HUES64 (cell line): ENCODE results near the gene TAS2R4. TPM values are rescaled to one million over a fixed set of nuclear protein-coding genes. Genes with fewer than 3 reads are reported as not detected.

ENCODE experiments used
- H3K27ac ChIP-seq: 2 replicates; pipeline ENCODE4 v1.7.0; 2013; ENCODE audit warnings: low read depth, low read length, inconsistent platforms
- H3K27me3 ChIP-seq: 2 replicates; pipeline ENCODE4 v1.6.1; 2013; ENCODE audit warnings: mild to moderate bottlenecking, low read length; ENCODE audit not compliant: insufficient read depth
- H3K36me3 ChIP-seq: 2 replicates; pipeline ENCODE4 v1.6.1; 2013; ENCODE audit warnings: mild to moderate bottlenecking, low read length; ENCODE audit not compliant: insufficient read depth
- H3K4me1 ChIP-seq: 2 replicates; pipeline ENCODE4 v1.6.1; 2013; ENCODE audit warnings: mild to moderate bottlenecking, low read length, moderate library complexity; ENCODE audit not compliant: insufficient read depth
- H3K4me3 ChIP-seq: 2 replicates; pipeline ENCODE4 v1.5.1; 2013; ENCODE audit warnings: mild to moderate bottlenecking, low read length, moderate library complexity
- H3K9ac ChIP-seq: 2 replicates; pipeline ENCODE4 v1.6.1; 2013; ENCODE audit warnings: mild to moderate bottlenecking, low read depth, low read length
- H3K9me3 ChIP-seq: 2 replicates; pipeline ENCODE4 v1.6.1; 2013; ENCODE audit warnings: low read depth, low read length; ENCODE audit not compliant: insufficient read depth
- WGBS: fragments of 150-250, 120-280 bp; methylation state at CpG from one replicate; pipeline ENCODE4 v1.1.7; 2013; ENCODE audit warnings: missing lambda C conversion rate; 5-methylcytosine and 5-hydroxymethylcytosine counted together
- polyA plus RNA-seq, 2 experiments: library from polyadenylated mRNA; stranded (reverse); fragments of 50-300 nt; gene quantifications; one replicate each; pipeline ENCODE4 v1.2.3, GENCODE V29; 2013

TAS2R4 gene, protein sequence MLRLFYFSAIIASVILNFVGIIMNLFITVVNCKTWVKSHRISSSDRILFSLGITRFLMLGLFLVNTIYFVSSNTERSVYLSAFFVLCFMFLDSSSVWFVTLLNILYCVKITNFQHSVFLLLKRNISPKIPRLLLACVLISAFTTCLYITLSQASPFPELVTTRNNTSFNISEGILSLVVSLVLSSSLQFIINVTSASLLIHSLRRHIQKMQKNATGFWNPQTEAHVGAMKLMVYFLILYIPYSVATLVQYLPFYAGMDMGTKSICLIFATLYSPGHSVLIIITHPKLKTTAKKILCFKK
- 0.10 TPM for polyA plus RNA-seq (2013, experiment 1 of 2)
- polyA plus RNA-seq (2013, experiment 2 of 2): not detected

- Histone ChIP-seq H3K9ac (no peak within 1 kb of the TSS), H3K36me3 (peaks cover 45% of the 10 kb centered on the region), H3K4me3 (no peak within 1 kb of the TSS), H3K9me3 (peaks cover 11% of the 10 kb centered on the region), H3K4me1 (no peaks in the 10 kb centered on the region), H3K27me3 (no peaks in the 10 kb centered on the region), H3K27ac (no peak within 1 kb of the TSS)
- WGBS: 93% methylated on average over 1 of the region's 1 CpG
Observed at GRCh38 chr7:141776374-141776773, at the start of gene TAS2R4. Gene TAS2R4 (plus strand): TSS chr7:141776674. CDS start chr7:141778489, 1,815 bp downstream.

DNA sequence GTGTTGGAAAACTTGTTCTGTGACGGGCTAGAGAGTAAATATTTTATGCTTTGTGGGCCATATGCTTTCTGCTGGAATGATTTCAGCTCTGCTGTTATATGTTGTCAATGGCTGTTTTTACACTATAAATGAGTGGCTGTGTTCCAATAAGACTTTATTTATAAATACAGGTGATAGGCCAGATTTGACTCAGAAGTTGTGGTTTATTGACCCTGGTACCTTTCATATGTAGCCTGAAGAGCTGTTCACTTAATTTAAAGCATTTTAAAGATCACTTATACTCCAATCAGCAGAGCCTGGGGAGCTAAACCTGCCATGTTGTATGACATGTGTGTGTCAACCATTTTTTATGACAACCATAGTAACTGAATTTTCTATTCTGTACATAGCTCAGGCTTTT, 47.5 kb upstream of the TAS2R4 start:
- Histone ChIP-seq H3K9ac (no peak overlapping the region), H3K27ac (no peak overlapping the region), H3K9me3 (no peaks in the 10 kb centered on the region), H3K4me1 (no peaks in the 10 kb centered on the region; the same call in 1 of the 2 replicates), H3K27me3 (no peaks in the 10 kb centered on the region), H3K4me3 (no peak overlapping the region), H3K36me3 (no peaks in the 10 kb centered on the region)
- WGBS: 89% methylated on average over 1 of the region's 1 CpG

GRCh38 chr7:141731476-141732149, 44.9 kb upstream of the TAS2R4 start:
- Histone ChIP-seq H3K4me3 (no peak overlapping the region), H3K27ac (no peak overlapping the region), H3K9ac (no peak overlapping the region), H3K27me3 (no peaks in the 10 kb centered on the region), H3K4me1 (no peaks in the 10 kb centered on the region), H3K9me3 (no peaks in the 10 kb centered on the region), H3K36me3 (no peaks in the 10 kb centered on the region)
- 82% methylated on average over 16 of the region's 24 CpGs for WGBS

DNA sequence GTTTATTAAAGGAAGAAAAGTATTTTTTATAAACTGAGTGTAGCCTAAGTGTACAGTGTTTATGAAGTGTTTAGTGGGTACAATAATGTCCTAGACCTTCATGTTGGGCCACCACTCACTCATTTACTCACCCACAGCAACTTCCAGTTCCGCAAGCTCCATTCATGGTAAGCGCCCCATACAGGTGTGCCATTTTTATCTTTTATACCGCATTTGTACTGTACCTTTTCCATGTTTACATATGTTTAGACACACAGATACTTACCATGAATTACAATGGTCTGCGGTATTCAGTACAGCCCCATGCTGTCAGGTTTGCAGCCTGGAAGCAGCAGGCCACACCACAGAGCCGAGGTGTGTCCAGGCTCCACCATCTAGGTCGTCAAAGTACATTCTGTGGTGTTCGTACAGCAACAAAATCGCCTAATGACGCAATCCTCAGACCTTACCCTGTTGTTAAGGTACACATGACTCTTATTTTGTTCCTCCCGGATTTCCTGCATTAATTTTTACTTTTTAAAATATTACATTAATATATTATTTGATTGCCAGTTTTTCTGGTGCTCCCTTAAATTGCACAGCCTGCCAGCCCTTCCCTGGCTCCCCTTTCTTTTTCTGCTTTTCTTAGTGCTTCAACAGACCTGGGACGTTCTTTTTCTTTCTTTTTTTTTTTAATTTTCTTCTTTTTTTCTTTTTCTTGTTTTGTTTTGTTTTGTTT, 39.2 kb upstream of the TAS2R4 start:
- Histone ChIP-seq H3K27ac (no peak overlapping the region), H3K9me3 (no peaks in the 10 kb centered on the region), H3K27me3 (no peaks in the 10 kb centered on the region), H3K4me1 (peaks cover 16% of the 10 kb centered on the region), H3K4me3 (peak overlapping the region; percentile 96), H3K9ac (peak overlapping the region; percentile 37; the same call in 1 of the 2 replicates), H3K36me3 (peaks cover 34% of the 10 kb centered on the region)
- 94% methylated on average over 9 of the region's 11 CpGs for WGBS

GRCh38 chr7:141737836-141738591, 38.5 kb upstream of the TAS2R4 start, which contains the start of gene SSBP1:
Gene SSBP1 (plus strand): TSS chr7:141738358. CDS start chr7:141739167, 809 bp downstream.
- H3K4me3 ChIP-seq: peak within 1 kb of the TSS; percentile 96

DNA sequence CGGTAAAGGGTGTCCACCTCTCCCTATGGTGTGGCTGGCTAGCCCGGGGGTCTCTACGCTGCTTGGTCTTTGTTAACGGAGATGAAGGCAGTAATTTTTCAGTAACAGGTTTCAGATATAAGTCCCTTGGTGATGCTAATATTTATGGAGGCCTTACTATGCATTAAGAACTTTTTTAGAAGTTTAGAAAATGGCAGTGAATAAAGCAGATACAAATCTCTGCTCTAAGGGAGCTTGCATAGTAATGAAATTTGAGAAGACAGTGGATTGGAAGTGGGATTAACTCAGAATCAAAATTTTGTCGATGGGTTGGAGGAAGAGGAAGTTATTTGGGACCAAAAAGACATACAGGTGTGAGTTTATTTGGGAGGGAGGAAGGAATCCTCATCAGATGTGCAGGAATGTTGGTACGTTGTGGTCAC, 37.9 kb upstream of the TAS2R4 start:
- Histone ChIP-seq H3K9me3 (no peaks in the 10 kb centered on the region), H3K4me1 (peaks cover 16% of the 10 kb centered on the region), H3K9ac (peak overlapping the region; percentile 96), H3K27me3 (no peaks in the 10 kb centered on the region), H3K36me3 (peaks cover 47% of the 10 kb centered on the region), H3K4me3 (peak overlapping the region; percentile 96), H3K27ac (peak overlapping the region; percentile 74)
- whole genome bisulfite sequencing: 0% methylated on average over 6 of the region's 6 CpGs

More at GRCh38 chr7:141737836-141738591, 38.5 kb upstream of the TAS2R4 start, which contains the start of gene SSBP1:
- H3K27me3 ChIP-seq: no peaks in the 10 kb centered on the region
- peak within 1 kb of the TSS; percentile 96 for H3K9ac ChIP-seq
- peak within 1 kb of the TSS; percentile 74 for H3K27ac ChIP-seq
- no peaks in the 10 kb centered on the region for H3K9me3 ChIP-seq
- peaks cover 41% of the 10 kb centered on the region for H3K36me3 ChIP-seq
- WGBS: 13% methylated on average over 46 of the region's 46 CpGs
- H3K4me1 ChIP-seq: peaks cover 16% of the 10 kb centered on the region

DNA sequence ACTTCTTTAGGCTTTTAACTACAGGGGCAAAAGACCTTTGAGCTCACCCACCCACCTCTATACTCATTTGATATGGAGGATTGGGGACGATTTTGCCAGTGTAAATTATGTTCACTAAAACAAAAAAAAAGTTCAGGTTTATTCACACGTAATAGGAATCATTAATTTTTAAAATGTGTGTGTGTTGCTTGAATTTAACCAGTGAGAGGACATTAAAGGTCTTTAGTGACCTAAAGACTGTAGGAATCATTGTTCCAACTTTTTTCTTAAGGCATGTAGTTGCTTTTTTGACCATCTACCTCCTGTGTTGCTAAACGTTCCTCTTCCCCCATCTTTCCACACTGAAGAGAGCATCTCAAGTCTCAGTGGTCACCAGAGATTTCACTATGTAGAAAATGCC, 37.2 kb upstream of the TAS2R4 start:
- no peak overlapping the region for H3K27ac ChIP-seq
- peak overlapping the region; percentile 96 for H3K9ac ChIP-seq
- 88% methylated on average over 2 of the region's 3 CpGs for WGBS

GRCh38 chr7:141742229-141742628, 34.2 kb upstream of the TAS2R4 start:
- Histone ChIP-seq H3K9ac (no peak overlapping the region), H3K36me3 (peaks cover 83% of the 10 kb centered on the region), H3K9me3 (no peaks in the 10 kb centered on the region), H3K4me1 (peaks cover 13% of the 10 kb centered on the region), H3K27ac (no peak overlapping the region), H3K4me3 (no peak overlapping the region), H3K27me3 (no peaks in the 10 kb centered on the region)
- no CpG with 5 or more reads among the region's 1 CpG for WGBS

More for the DNA sequence above, 37.2 kb upstream of the TAS2R4 start:
- Histone ChIP-seq H3K27me3 (no peaks in the 10 kb centered on the region), H3K36me3 (peaks cover 53% of the 10 kb centered on the region), H3K9me3 (no peaks in the 10 kb centered on the region), H3K4me1 (peaks cover 16% of the 10 kb centered on the region), H3K4me3 (peak overlapping the region; percentile 96)

- H3K27ac ChIP-seq: no peak overlapping the region
- no peaks in the 10 kb centered on the region for H3K27me3 ChIP-seq
- H3K9me3 ChIP-seq: peaks cover 2% of the 10 kb centered on the region; the same call in 1 of the 2 replicates
- peaks cover 7% of the 10 kb centered on the region; the same call in 1 of the 2 replicates for H3K4me1 ChIP-seq
- no peak overlapping the region for H3K9ac ChIP-seq
- H3K4me3 ChIP-seq: no peak overlapping the region
- WGBS: 92% methylated on average over 2 of the region's 2 CpGs
- H3K36me3 ChIP-seq: peaks cover 98% of the 10 kb centered on the region
Observed at GRCh38 chr7:141744131-141744530, 32.3 kb upstream of the TAS2R4 start.

- H3K9me3 ChIP-seq: peaks cover 30% of the 10 kb centered on the region
- no peaks in the 10 kb centered on the region for H3K4me1 ChIP-seq
- H3K9ac ChIP-seq: no peak overlapping the region
- no peaks in the 10 kb centered on the region for H3K27me3 ChIP-seq
- H3K27ac ChIP-seq: no peak overlapping the region
- peaks cover 99% of the 10 kb centered on the region for H3K36me3 ChIP-seq
- WGBS: 96% methylated on average over 2 of the region's 2 CpGs
- H3K4me3 ChIP-seq: no peak overlapping the region
Observed at GRCh38 chr7:141748396-141748795, 28.1 kb upstream of the TAS2R4 start.
